HUES48 (cell line): ENCODE results near the gene SSBP1.

Experiments
- H3K27ac ChIP-seq: one replicate; pipeline ENCODE4 v1.7.0; 2013; ENCODE audit warnings: low read depth, low read length, inconsistent platforms
- H3K27me3 ChIP-seq: 2 replicates; pipeline ENCODE4 v1.6.1; 2013; ENCODE audit warnings: mild to moderate bottlenecking, low read length; ENCODE audit not compliant: control insufficient read depth, insufficient read depth
- H3K36me3 ChIP-seq: 2 replicates; pipeline ENCODE4 v1.6.1; 2013; ENCODE audit warnings: low read length; ENCODE audit not compliant: control insufficient read depth, insufficient read depth
- H3K4me1 ChIP-seq: 2 replicates; pipeline ENCODE4 v1.6.1; 2013; ENCODE audit warnings: mild to moderate bottlenecking, low read length; ENCODE audit not compliant: control insufficient read depth, insufficient read depth
- H3K4me3 ChIP-seq: 2 replicates; pipeline ENCODE4 v1.5.1; 2013; ENCODE audit warnings: mild to moderate bottlenecking, low read depth, low read length
- H3K9ac ChIP-seq: 2 replicates; pipeline ENCODE4 v1.6.1; 2013; ENCODE audit warnings: mild to moderate bottlenecking, low read depth, low read length, moderate library complexity
- H3K9me3 ChIP-seq: 2 replicates; pipeline ENCODE4 v1.6.1; 2013; ENCODE audit warnings: low read length; ENCODE audit not compliant: control insufficient read depth, insufficient read depth

Gene SSBP1

DNA sequence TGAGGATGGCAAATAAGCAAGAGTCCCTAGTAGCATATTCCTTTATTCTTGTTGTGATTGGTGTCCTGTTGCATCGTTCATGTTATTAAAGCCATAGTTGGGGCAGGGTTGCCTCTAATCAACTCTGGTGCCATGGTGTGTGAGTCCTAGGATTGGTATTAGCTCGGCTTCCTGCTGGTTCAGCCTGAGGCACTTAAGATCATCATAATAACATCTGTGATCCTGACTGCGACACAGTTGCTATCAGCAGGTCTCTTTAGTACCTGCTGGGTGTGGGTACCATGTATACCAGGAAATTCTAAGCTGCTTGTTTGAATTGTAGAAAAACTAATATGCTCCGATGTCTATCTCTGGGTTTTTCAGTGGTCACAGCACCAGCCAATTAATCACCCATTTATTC, 28.4 kb upstream of the SSBP1 start:
- no peak overlapping the region for H3K4me3 ChIP-seq
- H3K36me3 ChIP-seq: no peaks in the 10 kb centered on the region
- no peak overlapping the region for H3K27ac ChIP-seq
- H3K27me3 ChIP-seq: no peaks in the 10 kb centered on the region
- peaks cover 12% of the 10 kb centered on the region for H3K4me1 ChIP-seq
- H3K9me3 ChIP-seq: no peaks in the 10 kb centered on the region
- H3K9ac ChIP-seq: no peak overlapping the region

DNA sequence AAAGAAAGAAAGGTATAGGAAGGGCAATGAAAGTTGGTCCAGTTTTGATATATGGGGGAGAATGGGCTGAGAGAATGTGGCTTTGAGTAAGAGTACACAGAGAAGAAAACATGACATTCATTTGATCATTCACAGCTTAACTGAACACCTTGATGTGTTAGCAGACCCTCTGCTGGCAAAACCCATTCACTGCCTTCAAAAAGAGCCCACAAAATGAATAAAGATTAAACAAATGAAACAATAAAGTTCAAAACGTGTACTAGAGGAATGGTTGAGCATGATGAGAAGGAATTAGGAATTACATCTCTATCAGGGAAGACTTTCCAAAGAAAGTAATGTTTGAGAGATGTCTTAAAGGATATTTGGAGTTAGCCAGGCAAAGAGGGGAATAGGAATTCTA, 27.9 kb upstream of the SSBP1 start:
- H3K4me1 ChIP-seq: peaks cover 12% of the 10 kb centered on the region
- H3K27ac ChIP-seq: no peak overlapping the region
- no peak overlapping the region for H3K9ac ChIP-seq
- H3K9me3 ChIP-seq: no peaks in the 10 kb centered on the region
- H3K4me3 ChIP-seq: no peak overlapping the region
- no peaks in the 10 kb centered on the region for H3K36me3 ChIP-seq
- H3K27me3 ChIP-seq: no peaks in the 10 kb centered on the region

DNA sequence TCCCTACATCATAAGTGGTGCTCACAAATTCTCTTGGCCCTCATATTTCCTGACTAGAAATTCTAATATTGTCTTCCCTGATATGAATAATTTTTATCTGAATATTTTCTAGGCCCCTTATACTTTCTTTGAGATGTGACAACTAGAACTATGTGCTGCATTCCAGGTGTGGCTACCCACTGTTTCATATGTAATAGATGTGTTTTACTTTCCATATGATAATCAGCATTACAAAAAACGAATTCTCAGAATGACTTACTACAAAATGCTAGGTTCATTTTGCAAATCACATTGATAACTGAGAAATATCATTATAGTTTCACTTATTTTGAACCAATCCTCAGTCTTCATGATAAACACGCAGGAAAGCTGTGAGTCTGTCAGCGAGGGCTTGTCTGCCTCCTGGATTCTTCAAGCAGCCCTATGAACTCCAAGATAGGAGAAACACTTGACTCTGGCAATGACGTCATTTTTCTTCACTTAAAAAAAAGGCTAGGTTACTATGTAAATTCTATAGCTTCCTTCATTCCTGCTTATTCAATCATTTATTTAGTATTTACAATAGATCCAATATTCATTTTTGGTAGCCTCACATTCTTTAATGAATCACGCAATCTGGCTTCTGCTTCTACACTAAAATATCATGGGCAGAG, 25.4 kb upstream of the SSBP1 start:
- no peaks in the 10 kb centered on the region for H3K36me3 ChIP-seq
- no peaks in the 10 kb centered on the region for H3K27me3 ChIP-seq
- H3K4me3 ChIP-seq: no peak overlapping the region
- peaks cover 27% of the 10 kb centered on the region for H3K4me1 ChIP-seq
- no peaks in the 10 kb centered on the region for H3K9me3 ChIP-seq
- no peak overlapping the region for H3K9ac ChIP-seq
- H3K27ac ChIP-seq: no peak overlapping the region

DNA sequence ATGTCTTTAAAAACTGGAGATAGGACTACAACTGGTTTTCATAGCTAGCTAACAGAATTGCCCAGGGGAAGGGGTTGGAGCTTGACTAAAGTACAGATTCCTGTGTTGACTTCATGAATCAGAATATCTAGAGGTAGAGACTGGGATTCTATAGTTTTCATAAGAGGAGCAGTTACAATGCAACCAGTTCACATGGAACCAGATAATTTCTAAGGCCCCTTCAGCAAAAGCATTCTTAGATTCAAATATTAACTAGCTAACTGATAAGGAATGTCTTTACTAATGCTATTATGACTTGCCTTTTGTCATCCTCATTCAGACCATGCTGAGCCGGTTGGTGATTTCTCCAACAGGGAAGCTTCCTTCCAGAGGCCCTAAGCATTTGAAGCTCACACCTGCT, 24.3 kb upstream of the SSBP1 start:
- Histone ChIP-seq H3K4me3 (no peak overlapping the region), H3K9me3 (no peaks in the 10 kb centered on the region), H3K27ac (no peak overlapping the region), H3K4me1 (peaks cover 27% of the 10 kb centered on the region), H3K9ac (no peak overlapping the region), H3K27me3 (no peaks in the 10 kb centered on the region), H3K36me3 (no peaks in the 10 kb centered on the region)

DNA sequence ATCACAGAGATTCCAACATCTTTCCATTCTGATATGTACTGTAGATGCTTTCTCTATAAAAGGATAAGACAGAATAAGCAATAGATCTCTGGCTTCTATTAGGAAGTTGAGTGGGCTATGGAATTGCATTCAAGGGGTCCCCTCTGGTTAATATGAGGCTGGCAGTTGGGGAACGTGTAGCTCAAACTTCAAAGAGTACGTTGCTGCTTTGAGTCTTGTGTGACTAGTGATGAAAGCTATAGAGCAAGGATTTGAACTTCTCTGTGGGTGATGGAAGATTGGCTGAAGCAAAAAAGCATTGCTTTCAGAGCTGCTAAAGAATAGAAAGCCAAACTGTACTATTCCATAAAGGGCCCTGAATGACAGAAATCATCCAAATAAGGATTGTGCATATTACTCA, 23.6 kb upstream of the SSBP1 start:
- Histone ChIP-seq H3K27ac (no peak overlapping the region), H3K36me3 (no peaks in the 10 kb centered on the region)

DNA sequence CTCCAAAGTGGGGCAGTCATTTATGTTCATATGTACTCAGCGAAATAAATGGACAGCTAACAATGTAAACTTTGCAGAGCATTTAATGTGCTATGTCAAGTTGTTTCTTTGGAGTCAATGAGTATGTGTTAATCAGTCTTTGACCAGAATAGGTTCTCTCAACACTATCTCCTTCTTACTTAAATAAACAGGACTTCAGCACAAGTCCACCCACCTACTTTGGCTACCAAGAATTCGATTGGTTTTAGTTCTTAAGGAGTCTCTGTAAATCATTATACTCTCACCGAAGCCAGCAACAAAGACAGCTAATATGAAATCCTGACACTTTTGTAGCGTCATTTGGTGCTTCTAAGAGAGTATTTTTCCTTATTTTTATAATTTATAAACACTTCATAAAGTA, 23.1 kb upstream of the SSBP1 start:
- Histone ChIP-seq H3K27me3 (no peaks in the 10 kb centered on the region), H3K36me3 (no peaks in the 10 kb centered on the region), H3K9me3 (no peaks in the 10 kb centered on the region), H3K4me1 (peaks cover 24% of the 10 kb centered on the region), H3K4me3 (no peak overlapping the region), H3K27ac (no peak overlapping the region), H3K9ac (no peak overlapping the region)

More for the DNA sequence above, 23.6 kb upstream of the SSBP1 start:
- no peak overlapping the region for H3K9ac ChIP-seq
- H3K9me3 ChIP-seq: no peaks in the 10 kb centered on the region
- H3K4me1 ChIP-seq: peaks cover 25% of the 10 kb centered on the region
- no peak overlapping the region for H3K4me3 ChIP-seq
- no peaks in the 10 kb centered on the region for H3K27me3 ChIP-seq

DNA sequence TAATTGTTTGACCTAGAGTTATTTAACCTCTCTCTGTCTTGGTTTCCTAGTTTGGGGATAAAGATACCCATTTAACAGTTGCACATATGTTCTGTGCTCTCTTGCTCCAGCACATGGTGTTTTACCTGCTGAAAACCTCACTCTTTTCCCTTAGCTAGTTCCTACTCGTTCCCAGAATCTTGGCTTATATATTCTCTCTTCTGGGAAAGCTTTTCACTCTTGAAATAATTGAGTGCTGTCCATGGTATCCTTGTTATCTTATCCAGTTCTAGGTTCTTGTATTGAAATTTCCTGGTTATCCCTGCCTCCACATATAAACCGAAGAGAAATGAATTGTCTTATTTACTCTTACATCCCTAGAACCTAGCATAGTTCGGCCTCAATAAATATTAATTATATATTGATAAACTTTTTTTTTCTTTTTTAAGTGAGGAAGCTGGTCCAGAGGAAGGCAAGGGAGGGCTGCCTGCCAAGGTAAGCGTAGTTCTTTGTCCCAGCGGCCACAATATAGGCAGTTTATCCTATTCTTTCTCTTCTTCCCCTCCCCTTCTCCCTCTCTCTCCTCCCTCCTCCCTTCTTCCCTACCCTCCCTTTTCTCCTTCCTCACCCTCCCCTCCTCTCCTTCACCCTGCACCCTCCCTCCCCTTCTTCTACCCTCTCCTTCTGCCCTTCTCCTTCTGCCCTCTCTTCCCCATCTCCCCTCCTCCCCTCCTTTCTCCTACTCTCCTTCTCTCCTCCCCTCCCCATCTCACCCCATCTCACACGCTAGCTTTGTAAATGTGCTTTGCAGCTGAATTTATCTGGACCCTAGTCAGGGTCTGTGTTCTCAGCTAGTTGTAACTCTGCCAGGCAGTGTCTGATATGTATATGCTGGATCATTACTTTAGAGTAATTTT, 22.1 kb upstream of the SSBP1 start:
- no peaks in the 10 kb centered on the region for H3K9me3 ChIP-seq
- H3K4me1 ChIP-seq: peaks cover 22% of the 10 kb centered on the region
- H3K36me3 ChIP-seq: no peaks in the 10 kb centered on the region
- H3K27me3 ChIP-seq: no peaks in the 10 kb centered on the region
- no peak overlapping the region for H3K27ac ChIP-seq
- H3K9ac ChIP-seq: no peak overlapping the region
- H3K4me3 ChIP-seq: no peak overlapping the region

DNA sequence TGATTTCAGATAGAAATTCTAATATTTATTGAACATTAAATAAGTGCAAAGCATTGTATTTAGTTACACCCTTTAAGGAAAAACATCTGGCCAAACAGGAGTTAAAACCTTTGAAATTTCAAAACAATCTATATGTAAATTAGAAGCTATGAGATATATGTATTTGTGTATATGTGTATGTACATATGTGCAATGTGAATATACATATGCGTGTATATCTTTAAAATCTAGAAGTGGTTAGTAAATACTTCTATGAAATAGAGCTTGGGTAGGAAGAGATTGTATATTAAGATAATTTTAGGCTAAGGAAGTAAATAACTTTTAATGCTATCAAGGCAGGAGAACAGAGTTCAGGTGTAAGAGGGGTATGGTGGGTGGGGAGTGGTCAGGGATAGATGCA, 20.7 kb upstream of the SSBP1 start:
- no peak overlapping the region for H3K4me3 ChIP-seq
- no peak overlapping the region for H3K9ac ChIP-seq
- H3K4me1 ChIP-seq: peaks cover 15% of the 10 kb centered on the region; the same call in 1 of the 2 replicates
- no peaks in the 10 kb centered on the region for H3K27me3 ChIP-seq
- H3K27ac ChIP-seq: no peak overlapping the region
- H3K9me3 ChIP-seq: no peaks in the 10 kb centered on the region
- no peaks in the 10 kb centered on the region for H3K36me3 ChIP-seq

DNA sequence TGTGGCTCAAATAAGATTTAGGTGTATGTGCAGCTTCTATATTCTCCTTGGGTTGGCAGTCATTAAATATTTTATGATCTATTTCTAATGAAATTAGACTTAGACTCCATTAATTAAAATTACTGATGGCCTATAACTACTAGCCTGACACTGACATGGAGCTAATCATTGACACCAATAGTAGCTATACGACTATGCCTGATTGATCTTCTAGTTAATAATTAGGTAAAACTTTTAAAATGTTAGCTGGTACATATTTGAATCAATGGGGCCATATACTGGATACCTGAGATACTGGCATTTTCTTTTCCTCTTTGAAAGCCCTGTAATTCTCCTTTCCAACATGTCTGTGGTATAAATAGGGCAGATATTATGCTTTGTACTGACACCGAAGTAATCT, 15.6 kb upstream of the SSBP1 start:
- Histone ChIP-seq H3K27me3 (no peaks in the 10 kb centered on the region), H3K9ac (no peak overlapping the region), H3K36me3 (no peaks in the 10 kb centered on the region), H3K27ac (no peak overlapping the region), H3K4me1 (no peaks in the 10 kb centered on the region), H3K9me3 (no peaks in the 10 kb centered on the region), H3K4me3 (no peak overlapping the region)

DNA sequence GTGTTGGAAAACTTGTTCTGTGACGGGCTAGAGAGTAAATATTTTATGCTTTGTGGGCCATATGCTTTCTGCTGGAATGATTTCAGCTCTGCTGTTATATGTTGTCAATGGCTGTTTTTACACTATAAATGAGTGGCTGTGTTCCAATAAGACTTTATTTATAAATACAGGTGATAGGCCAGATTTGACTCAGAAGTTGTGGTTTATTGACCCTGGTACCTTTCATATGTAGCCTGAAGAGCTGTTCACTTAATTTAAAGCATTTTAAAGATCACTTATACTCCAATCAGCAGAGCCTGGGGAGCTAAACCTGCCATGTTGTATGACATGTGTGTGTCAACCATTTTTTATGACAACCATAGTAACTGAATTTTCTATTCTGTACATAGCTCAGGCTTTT, 9.1 kb upstream of the SSBP1 start:
- H3K36me3 ChIP-seq: no peaks in the 10 kb centered on the region
- no peaks in the 10 kb centered on the region for H3K9me3 ChIP-seq
- no peak overlapping the region for H3K4me3 ChIP-seq
- peaks cover 5% of the 10 kb centered on the region; the same call in 1 of the 2 replicates for H3K4me1 ChIP-seq
- no peak overlapping the region for H3K9ac ChIP-seq
- no peaks in the 10 kb centered on the region for H3K27me3 ChIP-seq
- no peak overlapping the region for H3K27ac ChIP-seq

DNA sequence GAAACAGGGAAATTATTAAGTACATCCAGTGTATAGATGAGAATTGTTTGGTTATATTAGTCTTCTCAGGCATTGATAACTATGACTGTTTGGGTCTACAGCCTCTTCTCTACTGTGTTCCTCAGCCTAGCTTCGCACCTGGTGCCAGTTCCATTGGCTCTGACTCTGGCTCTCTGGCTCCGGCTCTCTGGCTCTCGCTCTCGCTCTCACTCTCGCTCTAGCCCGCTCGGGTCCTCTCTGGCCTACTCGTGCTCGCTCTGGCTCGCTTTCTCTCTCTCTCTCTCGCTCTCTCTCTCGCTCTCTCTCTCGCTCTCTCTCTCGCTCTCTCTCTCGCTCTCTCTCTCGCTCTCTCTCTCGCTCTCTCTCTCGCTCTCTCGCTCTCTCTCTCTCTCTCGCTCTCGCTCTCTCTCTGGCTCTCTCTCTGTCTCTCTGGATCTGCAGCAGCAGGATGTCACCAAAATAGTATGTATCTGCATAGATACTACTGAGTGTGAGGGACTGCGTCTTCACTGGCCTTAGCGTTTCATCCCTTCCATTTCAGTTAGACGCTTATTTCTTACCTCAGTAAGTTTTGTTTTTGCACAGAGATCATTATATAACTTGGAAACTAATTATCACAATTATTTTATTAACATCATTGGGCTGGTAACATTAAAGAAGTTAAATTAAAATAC, 6.5 kb upstream of the SSBP1 start:
- Histone ChIP-seq H3K36me3 (no peaks in the 10 kb centered on the region), H3K4me1 (peaks cover 5% of the 10 kb centered on the region; the same call in 1 of the 2 replicates), H3K9me3 (no peaks in the 10 kb centered on the region), H3K4me3 (no peak overlapping the region), H3K27ac (no peak overlapping the region), H3K27me3 (no peaks in the 10 kb centered on the region), H3K9ac (no peak overlapping the region)
